OCI-LY3 (cell line): ENCODE measurements around the gene CALML6.

Experiments used
- EZH2phosphoT487 ChIP-seq: fragments of 200-600 bp; shearing (Covaris generic); IDR thresholded peaks from 2 replicates; pipeline ENCODE4 v1.6.1; 2018; ENCODE audit warnings: antibody characterized with exemption, mixed run types, low read depth
- TF ChIP-seq, protein P1 (sequence below): fragments of 200-600, 300-600 bp; sonication (generic); IDR thresholded peaks from 2 replicates; pipeline ENCODE4 v1.5.1; 2014; ENCODE audit warnings: antibody characterized with exemption, low read length, low read depth

DNA sequence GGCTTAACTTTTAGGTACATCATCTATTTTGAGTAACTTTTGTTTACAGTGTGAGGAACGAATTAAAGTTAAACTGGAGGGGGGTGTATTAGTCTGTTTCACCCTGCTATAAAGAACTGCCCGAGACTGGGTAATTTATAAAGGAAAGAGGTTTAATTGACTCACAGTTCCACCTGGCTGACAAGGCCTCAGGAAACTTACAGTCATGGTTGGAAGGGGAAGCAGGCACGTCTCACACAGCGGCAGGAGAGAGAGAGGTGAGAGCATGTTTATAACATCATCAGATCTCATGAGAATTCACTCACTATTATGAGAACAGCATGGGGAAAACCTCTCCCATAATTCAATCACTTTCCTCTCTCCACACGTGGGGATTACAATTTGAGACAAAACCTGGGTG is 35.9 kb downstream of the CALML6 start:
- TF ChIP-seq EZH2phosphoT487 = no peak
- TF ChIP-seq, protein P1, sequence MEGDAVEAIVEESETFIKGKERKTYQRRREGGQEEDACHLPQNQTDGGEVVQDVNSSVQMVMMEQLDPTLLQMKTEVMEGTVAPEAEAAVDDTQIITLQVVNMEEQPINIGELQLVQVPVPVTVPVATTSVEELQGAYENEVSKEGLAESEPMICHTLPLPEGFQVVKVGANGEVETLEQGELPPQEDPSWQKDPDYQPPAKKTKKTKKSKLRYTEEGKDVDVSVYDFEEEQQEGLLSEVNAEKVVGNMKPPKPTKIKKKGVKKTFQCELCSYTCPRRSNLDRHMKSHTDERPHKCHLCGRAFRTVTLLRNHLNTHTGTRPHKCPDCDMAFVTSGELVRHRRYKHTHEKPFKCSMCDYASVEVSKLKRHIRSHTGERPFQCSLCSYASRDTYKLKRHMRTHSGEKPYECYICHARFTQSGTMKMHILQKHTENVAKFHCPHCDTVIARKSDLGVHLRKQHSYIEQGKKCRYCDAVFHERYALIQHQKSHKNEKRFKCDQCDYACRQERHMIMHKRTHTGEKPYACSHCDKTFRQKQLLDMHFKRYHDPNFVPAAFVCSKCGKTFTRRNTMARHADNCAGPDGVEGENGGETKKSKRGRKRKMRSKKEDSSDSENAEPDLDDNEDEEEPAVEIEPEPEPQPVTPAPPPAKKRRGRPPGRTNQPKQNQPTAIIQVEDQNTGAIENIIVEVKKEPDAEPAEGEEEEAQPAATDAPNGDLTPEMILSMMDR = no peak
